ENCODE data around the gene TARS2. TPM values are rescaled to one million over a fixed set of nuclear protein-coding genes. Genes with fewer than 3 reads are reported as not detected.

Gene TARS2
- total RNA-seq, 1 experiment from 2014 or later = 42.9 TPM

- TF ChIP-seq MYBL2 (CRISPR knock-in tag; IDR thresholded peaks at IDR 0.05) (no peak), E2F5 (CRISPR knock-in tag; IDR thresholded peaks at IDR 0.05) (no peak)
Observed at GRCh38 chr1:150477320-150477719, 9.9 kb upstream of the TARS2 start (continued).

GRCh38 chr1:150477733-150478132 is 9.5 kb upstream of the TARS2 start:
- Mint-ChIP-seq H3K4me3 (no peak overlapping the region), H3K9me3 (no peaks in the 10 kb centered on the region), H3K36me3 (peaks cover under 1% of the 10 kb centered on the region; the same call in 1 of the 2 replicates), H3K4me1 (no peaks in the 10 kb centered on the region), H3K27ac (peak overlapping the region; percentile 46; the same call in 1 of the 2 replicates), H3K27me3 (ENCODE audit: low read depth) (peaks cover 11% of the 10 kb centered on the region; the same call in 1 of the 2 replicates)
- no peak for ATAC-seq
- CTCF ChIA-PET = no interaction called here
- POLR2A ChIA-PET = no interaction called here
- no peak for DNase-seq (ENCODE audit: low spot score)
- TF ChIP-seq ATF3 (CRISPR knock-in tag; conservative IDR thresholded peaks at IDR 0.05) (no peak), HMGXB4 (CRISPR knock-in tag; IDR thresholded peaks at IDR 0.05) (no peak), RELA (CRISPR knock-in tag; IDR thresholded peaks at IDR 0.05; ENCODE audit: borderline replicate concordance) (no peak), SOX15 (CRISPR knock-in tag; IDR thresholded peaks at IDR 0.05) (no peak), JUN (CRISPR knock-in tag; IDR thresholded peaks at IDR 0.05) (no peak), JAZF1 (CRISPR knock-in tag; IDR thresholded peaks at IDR 0.05) (no peak), NFE2L1 (CRISPR knock-in tag; IDR thresholded peaks at IDR 0.05) (no peak), NFYB (CRISPR knock-in tag; conservative IDR thresholded peaks at IDR 0.05; ENCODE audit: low read depth) (no peak)

- Mint-ChIP-seq H3K9me3 (no peaks in the 10 kb centered on the region), H3K27ac (no peak overlapping the region), H3K4me3 (no peak overlapping the region), H3K4me1 (no peaks in the 10 kb centered on the region), H3K36me3 (no peaks in the 10 kb centered on the region), H3K27me3 (ENCODE audit: low read depth) (peaks cover 11% of the 10 kb centered on the region; the same call in 1 of the 2 replicates)
- POLR2A ChIA-PET = interaction anchor here (0.5 kb wide), 1 partner anchor 210 kb away, joined by 5 read pairs; the partner anchor contains the start of gene APH1A
- TF ChIP-seq ZNF281 (CRISPR knock-in tag; IDR thresholded peaks at IDR 0.05) (no peak), ZNF121 (CRISPR knock-in tag; IDR thresholded peaks at IDR 0.05) (no peak), HMGA2 (CRISPR knock-in tag; IDR thresholded peaks at IDR 0.05) (no peak), AFF4 (CRISPR knock-in tag; IDR thresholded peaks at IDR 0.05; ENCODE audit: borderline replicate concordance) (no peak), MAX (CRISPR knock-in tag; IDR thresholded peaks at IDR 0.05) (no peak), STAT6 (CRISPR knock-in tag; conservative IDR thresholded peaks at IDR 0.05; ENCODE audit: low read depth) (no peak), ATF1 (CRISPR knock-in tag; IDR thresholded peaks at IDR 0.05) (no peak), HMGXB4 (CRISPR knock-in tag; IDR thresholded peaks at IDR 0.05) (no peak), TEAD4 (CRISPR knock-in tag; IDR thresholded peaks at IDR 0.05) (no peak), TCF7 (CRISPR knock-in tag; IDR thresholded peaks at IDR 0.05; ENCODE audit: low read depth) (no peak)
- ATAC-seq (no peak), DNase-seq (ENCODE audit: low spot score) (no peak)
- CTCF ChIA-PET = no interaction called here
Observed at GRCh38 chr1:150479370-150479769, 7.8 kb upstream of the TARS2 start.

All from WTC11 (cell line).